Measurements from ENCODE around the gene GJA1.
"Not testable (repeated sequence)": the region's sequence is repeated elsewhere in the genome, so short reads cannot be mapped to it uniquely, and the experiment has no call there.

GJA1 gene

DNA sequence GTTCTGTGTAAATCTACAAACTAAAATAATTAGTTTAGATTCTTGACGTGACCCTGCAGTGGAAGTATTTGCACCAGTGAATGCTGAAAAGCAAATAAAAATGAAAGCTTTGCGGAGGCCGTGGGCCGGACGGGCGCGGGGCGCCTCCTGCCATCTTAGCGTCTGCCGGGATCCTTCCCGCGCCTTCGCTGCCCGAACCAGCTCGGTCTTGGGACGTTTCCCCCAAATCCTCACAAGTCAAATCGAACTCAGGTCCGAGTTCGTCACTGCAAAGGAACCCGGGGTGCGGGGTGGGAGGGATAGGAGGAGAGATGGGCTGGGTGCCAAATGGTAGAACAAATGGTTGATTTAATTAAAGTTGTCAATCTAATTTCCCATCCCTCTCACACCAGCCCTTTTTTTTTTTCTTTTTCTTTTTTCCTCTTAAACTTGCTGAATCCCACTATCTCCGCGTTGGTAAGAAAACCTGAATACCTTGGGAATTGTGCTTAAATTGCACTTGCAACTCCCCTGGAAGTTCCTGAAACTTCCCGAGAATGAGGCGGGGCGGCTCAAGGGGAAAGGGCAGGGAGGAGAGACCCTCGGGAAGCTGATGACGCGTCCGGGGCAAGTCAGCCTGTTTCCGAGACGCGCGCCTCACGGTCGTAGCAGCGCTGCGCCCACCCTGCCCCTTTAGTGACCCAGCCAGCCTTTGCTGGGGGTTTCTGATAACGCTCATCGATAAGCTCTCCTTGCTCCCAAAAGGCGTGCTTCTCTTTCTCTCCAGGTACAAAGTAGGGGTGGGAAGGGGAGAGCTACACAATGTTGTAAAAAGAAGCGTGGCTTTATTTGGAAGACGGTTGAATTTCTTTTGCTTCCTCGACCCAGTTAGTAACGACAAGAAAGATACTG is 1.8 kb downstream of the GJA1 start:
- DNase-seq (ENCODE audit: low read depth): no peak

DNA sequence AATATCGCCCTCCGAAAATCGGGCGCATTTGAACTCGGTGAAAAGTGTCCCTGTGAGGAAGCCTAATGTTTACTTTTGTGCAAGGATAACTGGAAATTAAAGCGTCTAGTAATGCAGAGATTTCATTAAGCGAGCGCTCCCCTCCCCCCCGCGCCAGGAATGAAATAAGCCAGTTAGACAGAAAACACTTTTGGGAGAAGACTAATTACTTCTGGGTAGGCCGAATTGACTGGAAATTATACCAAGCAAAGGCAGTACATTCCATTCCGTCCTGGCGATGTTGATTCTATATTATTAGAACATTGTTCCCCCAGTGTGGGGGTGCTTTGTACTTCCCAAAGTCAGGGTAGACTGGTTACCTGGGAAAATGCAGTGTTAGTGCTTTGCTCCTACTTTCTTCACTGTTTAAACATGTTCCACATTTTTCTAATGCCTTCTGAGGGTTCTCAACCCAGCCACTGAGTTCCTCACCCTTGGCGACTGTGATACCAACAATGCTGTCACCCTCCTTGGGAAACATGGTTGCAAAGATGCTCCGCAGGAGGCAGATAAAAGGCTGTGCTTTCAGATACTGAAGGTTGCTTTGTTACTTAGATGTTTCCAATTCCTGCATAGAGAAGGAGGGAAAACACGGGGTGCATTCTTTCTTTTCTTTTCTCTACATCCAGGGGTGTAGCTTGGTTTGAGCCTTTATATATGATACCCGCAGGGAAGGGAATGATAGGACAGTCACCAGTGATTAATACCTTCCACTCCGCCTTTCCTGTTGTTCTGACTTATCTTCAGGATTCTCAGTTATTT is 2.6 kb downstream of the GJA1 start:
- no peak for DNase-seq (ENCODE audit: low read depth)

DNA sequence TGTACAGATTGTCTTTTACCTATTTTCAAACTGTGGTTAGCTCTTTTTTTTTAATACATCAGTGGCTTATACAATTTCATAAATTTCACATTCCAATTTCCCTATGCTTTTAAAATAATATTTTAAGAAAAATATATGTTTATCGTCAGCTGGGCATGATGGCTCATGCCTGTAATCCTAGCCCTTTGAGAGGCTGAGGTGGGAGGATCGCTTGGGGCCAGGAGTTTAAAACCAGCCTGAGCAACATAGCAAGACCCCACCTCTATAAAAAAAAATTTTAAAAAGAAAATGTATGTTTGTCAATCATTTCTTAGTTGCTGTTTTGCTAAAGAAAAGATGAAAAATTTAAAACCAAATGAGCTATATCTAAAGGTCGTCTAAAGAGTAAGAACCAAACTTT is 3.4 kb downstream of the GJA1 start:
- no peak for DNase-seq (ENCODE audit: low read depth)

DNA sequence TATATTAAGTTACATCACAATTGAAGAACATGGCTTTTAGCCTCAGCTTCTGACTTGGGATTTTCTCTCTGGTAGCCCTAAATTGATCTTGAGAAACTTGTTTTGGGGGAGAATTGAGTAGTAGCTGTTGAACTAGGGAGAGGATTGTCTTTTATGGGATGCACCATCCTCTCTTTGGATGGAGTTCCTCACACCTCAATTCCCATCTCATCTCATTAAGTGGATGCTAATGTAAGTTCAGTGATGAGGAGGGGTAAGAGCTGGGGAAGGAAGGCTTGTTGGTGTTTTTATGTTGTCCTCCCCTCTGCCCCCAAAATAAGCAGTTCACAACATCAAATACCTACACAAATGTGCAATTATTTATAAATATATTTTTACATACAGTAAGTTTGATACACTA is 4.0 kb downstream of the GJA1 start:
- DNase-seq (ENCODE audit: low read depth): no peak

DNA sequence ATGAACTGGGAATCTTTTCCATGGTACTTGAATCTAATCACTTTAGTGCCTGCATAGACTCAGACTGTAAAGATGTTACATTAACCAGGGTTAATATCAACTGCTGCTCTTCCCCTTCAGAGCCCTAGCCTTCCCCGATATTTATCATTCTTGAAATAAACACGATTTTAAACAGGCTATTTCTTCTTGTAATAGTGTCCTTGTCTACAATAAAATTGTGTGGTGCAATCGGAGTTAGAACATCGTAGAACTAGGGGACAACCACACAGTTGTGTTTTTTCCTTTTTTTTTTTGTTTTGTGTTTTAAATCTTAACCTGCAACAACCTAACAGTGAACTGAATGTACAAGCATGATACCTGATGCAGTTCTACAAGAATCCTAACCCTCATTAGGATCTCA is 4.5 kb downstream of the GJA1 start:
- DNase-seq (ENCODE audit: low read depth): no peak

DNA sequence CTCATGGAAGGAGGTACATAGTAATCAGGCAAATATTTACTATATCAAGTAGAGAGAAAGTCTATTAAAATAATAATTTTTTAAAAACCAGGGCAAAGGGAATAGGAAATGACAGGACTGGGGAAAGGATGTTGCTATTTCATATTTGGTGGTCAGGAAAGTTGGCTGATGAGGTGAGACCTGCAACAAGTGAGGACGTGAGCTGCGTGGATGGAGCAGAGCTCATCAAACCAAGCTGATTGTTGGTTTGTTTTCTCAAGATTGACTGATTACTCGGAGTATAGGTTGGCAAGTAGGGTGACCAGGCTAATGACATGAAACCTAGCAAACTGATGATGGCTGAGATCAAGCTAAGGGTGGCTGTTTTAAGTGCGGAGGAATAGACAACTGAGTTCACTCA is 6.0 kb downstream of the GJA1 start:
- DNase-seq (ENCODE audit: low read depth): no peak

DNA sequence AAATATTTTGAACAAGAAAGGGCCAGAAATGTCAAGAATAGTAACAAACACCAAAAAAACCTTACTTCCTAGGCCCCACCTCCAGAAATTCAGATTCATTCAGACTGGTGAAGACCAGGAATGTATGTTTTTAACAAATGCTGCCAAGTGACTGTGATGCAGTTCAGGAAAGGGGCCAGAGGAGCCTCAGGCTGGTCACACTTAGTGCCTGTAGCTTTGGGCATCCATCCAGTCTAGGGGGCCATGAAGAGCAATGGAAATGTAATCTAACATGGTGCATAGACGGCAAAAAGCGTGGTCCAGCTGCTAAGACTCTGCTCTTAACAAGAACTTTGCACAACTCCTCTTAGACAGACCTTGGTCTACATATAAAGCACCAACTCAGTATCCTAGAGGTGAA is 7.1 kb downstream of the GJA1 start:
- DNase-seq (ENCODE audit: low read depth): no peak

DNA sequence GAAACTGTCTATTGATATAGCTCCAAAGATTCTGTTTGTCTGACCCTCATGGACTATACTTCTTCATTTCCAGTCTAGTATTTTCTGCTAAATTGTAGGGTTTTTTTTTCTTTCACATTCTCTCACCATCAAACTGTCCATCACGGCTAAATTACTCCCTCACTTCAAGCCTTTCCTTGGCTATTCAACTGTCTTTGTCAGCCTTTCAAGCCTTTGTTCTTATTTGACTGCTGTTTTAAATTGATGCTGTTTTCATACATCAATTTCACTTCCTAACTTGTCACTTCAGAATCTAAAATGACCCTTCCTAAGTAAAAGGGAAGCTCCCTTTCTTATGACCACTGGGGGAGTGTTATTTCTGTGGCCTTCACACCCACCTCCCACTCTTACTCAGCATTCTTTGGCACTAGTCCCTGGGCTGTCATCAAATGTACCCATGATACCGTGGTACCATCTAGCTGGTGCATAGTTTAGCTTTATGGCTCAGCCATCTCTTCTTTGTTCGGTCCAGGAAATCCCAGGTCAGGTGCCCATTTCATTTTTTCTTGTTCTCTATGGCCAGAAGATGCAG is 8.6 kb downstream of the GJA1 start:
- no peak for DNase-seq (ENCODE audit: low read depth)

DNA sequence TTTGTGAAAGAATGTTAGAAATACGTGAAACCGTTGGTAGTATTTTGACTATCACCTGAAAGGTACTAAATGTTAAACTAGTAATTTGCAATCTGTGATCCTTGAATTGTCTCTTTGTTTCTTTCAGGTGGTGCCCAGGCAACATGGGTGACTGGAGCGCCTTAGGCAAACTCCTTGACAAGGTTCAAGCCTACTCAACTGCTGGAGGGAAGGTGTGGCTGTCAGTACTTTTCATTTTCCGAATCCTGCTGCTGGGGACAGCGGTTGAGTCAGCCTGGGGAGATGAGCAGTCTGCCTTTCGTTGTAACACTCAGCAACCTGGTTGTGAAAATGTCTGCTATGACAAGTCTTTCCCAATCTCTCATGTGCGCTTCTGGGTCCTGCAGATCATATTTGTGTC is 11.3 kb downstream of the GJA1 start:
- not testable (repeated sequence) for DNase-seq (ENCODE audit: low read depth)

DNA sequence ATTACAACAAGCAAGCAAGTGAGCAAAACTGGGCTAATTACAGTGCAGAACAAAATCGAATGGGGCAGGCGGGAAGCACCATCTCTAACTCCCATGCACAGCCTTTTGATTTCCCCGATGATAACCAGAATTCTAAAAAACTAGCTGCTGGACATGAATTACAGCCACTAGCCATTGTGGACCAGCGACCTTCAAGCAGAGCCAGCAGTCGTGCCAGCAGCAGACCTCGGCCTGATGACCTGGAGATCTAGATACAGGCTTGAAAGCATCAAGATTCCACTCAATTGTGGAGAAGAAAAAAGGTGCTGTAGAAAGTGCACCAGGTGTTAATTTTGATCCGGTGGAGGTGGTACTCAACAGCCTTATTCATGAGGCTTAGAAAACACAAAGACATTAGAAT is 12.3 kb downstream of the GJA1 start:
- not testable (repeated sequence) for DNase-seq (ENCODE audit: low read depth)

DNA sequence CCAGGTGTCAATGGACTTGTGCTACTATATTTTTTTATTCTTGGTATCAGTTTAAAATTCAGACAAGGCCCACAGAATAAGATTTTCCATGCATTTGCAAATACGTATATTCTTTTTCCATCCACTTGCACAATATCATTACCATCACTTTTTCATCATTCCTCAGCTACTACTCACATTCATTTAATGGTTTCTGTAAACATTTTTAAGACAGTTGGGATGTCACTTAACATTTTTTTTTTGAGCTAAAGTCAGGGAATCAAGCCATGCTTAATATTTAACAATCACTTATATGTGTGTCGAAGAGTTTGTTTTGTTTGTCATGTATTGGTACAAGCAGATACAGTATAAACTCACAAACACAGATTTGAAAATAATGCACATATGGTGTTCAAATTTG is 13.1 kb downstream of the GJA1 start:
- DNase-seq (ENCODE audit: low read depth): not testable (repeated sequence)

DNA sequence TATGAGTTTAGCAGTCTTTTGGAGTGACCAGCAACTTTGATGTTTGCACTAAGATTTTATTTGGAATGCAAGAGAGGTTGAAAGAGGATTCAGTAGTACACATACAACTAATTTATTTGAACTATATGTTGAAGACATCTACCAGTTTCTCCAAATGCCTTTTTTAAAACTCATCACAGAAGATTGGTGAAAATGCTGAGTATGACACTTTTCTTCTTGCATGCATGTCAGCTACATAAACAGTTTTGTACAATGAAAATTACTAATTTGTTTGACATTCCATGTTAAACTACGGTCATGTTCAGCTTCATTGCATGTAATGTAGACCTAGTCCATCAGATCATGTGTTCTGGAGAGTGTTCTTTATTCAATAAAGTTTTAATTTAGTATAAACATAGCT is 13.9 kb downstream of the GJA1 start:
- DNase-seq (ENCODE audit: low read depth): no peak

DNA sequence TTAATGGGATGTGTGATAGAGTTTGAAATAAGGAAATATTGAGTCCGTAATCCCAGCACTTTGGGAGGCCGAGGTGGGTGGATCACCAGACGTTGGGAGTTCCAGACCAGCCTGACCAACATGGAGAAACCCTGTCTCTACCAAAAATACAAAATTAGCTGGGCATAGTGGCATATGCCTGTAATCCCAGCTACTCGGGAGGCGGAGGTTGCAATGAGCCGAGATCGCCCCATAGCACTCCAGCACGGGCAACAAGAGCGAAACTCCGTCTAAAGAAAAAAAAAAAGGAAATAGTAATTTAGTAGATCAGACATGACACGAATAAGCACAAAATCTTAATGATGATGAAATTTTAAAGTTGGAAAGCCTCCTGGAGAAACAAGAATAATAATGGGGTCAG is 14.8 kb downstream of the GJA1 start:
- DNase-seq (ENCODE audit: low read depth): no peak

DNA sequence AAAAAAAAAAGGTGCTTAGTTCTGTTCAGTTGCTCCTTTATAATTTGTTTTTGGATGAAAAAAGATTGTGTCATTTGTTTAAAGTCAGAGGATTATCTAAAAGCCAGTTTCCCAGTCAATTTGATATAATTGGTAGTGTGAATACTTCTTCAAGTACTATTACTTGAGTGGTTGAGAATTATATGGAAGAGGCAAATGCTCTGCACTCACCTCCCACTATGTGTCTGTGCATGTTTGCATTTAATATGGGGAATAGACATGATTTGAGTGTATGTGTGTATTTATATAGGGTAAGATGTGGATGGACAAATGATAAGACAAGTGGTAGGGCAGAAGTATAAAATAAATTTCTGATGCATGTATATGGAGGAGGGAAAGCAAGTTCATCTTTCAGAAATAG is 15.8 kb downstream of the GJA1 start:
- no peak for DNase-seq (ENCODE audit: low read depth)

DNA sequence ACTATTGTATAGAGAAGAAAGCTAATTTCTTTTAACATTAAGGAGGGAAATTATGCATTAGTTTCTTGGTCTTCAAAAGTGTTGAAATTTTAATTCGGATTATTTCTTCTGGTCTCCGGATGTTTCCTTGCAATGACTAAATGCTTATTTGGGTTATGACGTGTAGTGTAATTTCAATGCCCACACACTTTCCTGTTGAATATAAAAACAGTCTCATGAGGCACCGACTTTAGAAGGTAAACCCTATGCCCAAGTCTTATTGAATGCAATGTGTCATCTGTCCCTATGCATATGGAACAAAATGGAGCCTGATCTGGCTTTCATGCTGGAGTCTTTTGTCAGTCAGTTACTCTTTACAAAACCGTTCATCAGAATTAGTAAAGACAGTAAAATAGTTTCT is 17.7 kb downstream of the GJA1 start:
- DNase-seq (ENCODE audit: low read depth): no peak

DNA sequence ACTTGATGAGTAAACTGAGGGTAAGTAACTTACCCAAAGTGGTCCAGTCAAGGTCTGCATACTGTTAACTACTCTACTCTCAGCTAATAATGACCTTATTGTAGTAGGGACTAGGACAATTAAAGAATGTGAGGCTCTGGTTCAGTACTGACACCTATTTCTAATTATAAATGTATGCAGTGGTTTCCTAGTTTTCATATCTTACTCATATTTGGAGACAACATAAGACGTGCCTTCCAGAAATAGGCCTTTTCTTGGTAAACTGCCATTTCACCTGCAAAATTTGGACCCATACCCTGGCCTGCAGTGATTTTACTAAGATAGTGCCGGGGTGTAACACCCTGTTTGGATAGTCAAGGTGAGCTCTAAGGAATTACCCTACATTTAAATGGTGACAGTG is 24.7 kb downstream of the GJA1 start:
- no peak for DNase-seq (ENCODE audit: low read depth)

DNA sequence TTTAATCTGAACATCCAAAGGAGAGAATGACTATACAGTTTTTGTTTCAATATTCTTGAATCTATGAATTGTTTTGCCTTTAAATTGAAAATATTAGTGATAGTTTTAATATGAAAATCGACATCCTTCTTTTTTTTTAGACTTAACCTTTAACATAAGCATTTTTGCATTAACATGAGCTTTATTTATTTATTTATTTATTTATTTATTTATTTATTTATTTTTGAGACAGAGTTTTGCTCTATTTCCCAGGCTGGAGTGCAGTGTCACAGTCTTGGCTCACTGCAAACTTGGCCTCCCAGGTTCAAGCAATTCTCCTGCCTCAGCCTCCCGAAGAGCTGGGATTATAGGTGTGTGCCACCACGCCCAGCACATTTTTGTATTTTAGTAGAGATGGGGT is 27.6 kb downstream of the GJA1 start:
- no peak for DNase-seq (ENCODE audit: low read depth)

DNA sequence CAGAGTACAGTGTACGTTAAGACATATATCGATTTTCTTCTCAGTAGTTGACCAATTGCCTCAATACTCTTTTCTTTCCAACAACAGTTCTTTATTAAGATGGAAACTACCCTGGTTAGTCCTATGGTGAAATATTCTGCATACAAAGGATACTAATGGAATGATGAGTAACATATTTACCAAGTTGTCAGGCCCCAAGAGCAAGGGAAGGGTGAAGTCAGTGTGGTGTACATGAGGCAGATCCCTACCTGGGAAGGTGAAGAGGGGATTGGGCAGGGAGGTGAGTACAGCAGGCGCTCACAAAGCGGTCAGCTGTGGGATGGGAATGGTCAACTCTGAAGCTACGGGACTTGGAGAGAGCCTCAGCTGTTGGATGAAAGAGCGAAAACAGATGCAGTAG is 29.7 kb downstream of the GJA1 start:
- DNase-seq (ENCODE audit: low read depth): no peak

DNA sequence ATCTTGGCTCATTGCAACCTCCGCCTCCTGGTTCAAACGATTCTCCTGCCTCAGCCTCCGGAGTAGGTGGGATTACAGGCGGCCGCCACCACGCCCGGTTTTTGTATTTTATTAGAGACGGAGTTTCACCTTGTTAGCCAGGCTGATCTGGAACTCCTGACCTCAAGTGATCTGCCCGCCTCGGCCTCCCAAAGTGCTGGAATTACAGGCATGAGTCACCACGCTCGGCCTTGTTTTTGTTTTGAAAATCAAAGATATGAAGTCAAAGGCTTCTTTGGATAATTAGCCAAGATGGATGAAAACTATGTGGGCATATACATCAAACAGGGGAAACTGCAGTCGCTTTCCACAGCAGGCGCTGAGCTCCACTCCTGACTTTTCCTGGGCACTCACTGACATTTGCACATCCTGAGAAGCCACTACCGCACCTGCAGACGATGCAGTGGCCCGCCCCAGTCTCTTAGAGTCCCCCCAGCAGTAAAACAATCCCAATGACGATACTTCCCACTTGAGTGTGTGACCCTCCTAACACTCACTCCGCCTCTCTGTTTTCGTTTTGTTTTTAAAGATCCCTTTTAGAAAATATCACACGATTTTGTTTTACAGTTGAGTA is 44.1 kb downstream of the GJA1 start:
- no peak for DNase-seq (ENCODE audit: low read depth)

DNA sequence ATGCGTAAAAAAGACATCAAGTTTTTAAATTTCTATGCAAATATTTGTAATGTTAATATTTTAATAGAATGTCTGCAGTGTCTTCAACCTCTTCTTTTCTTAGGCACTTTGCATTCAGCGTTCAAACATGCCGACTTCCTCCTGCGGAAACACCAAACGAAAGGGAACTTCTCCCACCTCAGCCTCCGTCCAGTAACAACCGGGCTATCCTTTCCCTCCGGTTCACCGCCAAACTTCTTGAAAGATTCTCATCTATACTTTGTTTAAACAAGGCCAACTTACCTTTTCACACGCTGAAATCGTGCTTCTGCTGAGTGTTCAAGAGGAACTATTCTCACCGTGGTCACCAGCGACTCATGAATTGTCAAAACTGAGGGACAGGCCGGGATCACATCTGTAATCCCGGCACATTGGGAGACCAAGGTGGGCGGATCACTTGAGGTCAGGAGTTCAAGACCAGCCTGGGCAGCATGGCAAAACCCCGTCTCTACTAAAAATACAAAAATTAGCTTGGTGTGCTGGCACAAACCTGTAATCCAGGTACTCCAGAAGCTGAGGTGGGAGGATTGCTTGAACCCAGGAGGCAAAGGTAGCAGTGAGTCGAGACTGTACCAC is 44.8 kb downstream of the GJA1 start:
- no peak for DNase-seq (ENCODE audit: low read depth)

DNA sequence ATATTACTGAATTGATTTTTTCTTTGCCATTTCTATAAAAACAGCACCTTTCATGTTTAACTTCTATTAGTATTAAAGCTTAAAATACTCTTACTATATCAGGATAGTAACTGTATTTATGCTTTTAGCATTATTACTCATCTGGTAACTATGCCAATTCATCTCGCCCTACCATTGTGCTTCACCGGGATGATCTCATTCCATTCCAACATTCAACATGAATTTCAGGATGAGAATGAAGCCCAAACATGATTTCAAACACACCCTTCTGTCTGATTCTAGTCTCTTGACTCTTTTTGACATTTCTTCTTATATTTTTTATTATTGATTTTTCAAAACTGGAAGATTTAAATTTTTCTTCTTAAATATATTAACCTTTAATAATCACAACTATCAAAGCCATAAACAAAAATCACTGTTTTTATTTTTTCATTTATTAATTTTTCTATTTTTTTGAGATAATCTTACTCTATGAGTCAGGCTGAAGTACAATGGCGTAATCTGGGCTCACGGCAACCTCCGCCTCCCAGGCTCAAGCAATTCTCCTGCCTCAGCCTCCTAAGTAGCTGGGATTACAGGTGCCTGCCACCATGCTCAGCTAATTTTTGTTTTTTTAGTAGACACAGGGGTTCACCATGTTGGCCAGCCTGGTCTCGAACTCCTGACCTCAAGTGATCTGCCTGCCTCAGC is 46.7 kb downstream of the GJA1 start:
- DNase-seq (ENCODE audit: low read depth): no peak

DNA sequence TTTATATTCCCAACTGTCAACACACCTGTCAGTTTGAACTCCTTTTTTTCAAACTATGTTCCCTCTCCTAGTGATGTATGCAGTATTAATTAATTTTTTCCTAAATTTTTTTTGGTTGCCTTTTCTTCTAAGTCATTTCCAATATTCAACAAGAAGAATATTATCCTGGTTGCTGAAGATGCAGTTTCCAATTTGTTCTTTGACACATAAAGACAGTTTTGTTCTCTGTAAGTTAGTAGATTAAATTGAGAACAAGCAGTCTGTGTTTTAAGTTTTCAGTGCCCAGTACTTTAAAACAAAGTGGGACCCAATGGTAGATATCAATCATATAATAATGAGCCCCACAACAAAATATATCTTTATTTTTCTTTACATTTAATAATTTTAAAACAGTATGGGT is 47.3 kb downstream of the GJA1 start:
- no peak for DNase-seq (ENCODE audit: low read depth)

Measured in stimulated activated CD8-positive, alpha-beta memory T cell treated with anti-CD3 and anti-CD28 coated beads, Interleukin-15, amount 100 ng/mL, for 1 hour (primary cell).